ENCODE measurements around the gene MTIF2.
"Not testable (repeated sequence)": the region's sequence is repeated elsewhere in the genome, so short reads cannot be mapped to it uniquely, and the experiment has no call there.

MTIF2 gene

DNA sequence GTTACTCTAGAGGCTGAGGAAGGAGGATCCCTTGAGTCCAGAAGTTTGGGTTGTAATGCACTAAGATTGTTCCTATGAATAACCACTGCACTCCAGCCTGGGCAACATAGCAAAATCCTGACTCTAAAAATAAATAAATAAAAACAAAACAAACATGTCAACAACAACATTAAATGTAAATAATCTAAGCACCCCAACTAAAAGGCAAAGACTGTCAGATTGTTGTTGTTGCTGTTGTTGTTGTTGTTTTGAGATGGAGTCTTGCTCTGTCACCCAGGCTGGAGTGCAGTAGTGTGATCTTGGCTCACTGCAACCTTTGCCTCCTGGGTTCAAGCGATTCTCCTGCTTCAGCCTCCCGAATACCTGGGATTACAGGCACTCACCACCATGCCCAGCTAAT lies 77.1 kb downstream of the MTIF2 start:
- DNase-seq = not testable (repeated sequence)

GRCh38 chr2:55186837-55187236 lies 82.2 kb downstream of the MTIF2 start:
- not testable (repeated sequence) for DNase-seq

All from stimulated activated CD8-positive, alpha-beta memory T cell treated with anti-CD3 and anti-CD28 coated beads, Interleukin-4, amount 100 ng/mL, for 48 hours (primary cell).